Spleen (tissue), 7 donors: ENCODE data around the gene SLC39A1.

Experiments
- POLR2AphosphoS5 ChIP-seq, 3 donors: sonication (generic); formaldehyde crosslinking; IDR thresholded peaks; one replicate each; pipeline ENCODE4 v1.5.1; 2017; ENCODE audit warnings: antibody characterized with exemption in 3 of 3
- TF ChIP-seq, protein P1 (sequence below), 11 experiments: fragments of 200-600 bp in 7 of 11; fragments of 450-650 bp in 4 of 11; sonication (generic) in 4 of 11; IDR thresholded peaks in 8 of 11; conservative IDR thresholded peaks in 3 of 11; 1 replicate in 7 of 11; 2 replicates in 4 of 11; pipeline versions ENCODE4 v1.4.0 to v1.8.0; 2016 to 2021; ENCODE audit warnings: antibody characterized with exemption in 11 of 11, inconsistent platforms in 4 of 11, mild to moderate bottlenecking in 1 of 11
- donor health status: DM: no; HTN: no; CAD: no; lungs with moderate emphysema.
- donor health status: DM: no; HTN: no; CAD: no.
- donor health status: DM: no; HTN: no; CAD: no.

DNA sequence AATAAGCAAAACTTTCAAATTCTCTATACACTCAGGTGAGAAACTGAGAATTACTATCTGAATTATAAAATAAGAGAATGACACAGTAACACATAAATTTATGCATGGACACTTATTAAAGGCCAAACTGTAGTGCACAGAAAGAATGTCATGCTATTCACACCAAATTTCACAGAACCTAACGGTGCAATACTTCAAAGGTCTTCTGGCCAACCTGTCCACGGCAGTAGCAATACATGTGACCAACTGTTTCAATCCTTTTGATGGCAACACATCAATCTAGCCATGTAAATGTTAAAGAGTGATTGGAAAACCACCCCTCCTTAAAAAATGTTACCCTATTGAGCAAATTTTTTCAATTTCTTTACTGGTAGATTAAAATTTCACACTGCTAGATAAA lies 51.0 kb downstream of the SLC39A1 start:
- TF ChIP-seq, protein P1, sequence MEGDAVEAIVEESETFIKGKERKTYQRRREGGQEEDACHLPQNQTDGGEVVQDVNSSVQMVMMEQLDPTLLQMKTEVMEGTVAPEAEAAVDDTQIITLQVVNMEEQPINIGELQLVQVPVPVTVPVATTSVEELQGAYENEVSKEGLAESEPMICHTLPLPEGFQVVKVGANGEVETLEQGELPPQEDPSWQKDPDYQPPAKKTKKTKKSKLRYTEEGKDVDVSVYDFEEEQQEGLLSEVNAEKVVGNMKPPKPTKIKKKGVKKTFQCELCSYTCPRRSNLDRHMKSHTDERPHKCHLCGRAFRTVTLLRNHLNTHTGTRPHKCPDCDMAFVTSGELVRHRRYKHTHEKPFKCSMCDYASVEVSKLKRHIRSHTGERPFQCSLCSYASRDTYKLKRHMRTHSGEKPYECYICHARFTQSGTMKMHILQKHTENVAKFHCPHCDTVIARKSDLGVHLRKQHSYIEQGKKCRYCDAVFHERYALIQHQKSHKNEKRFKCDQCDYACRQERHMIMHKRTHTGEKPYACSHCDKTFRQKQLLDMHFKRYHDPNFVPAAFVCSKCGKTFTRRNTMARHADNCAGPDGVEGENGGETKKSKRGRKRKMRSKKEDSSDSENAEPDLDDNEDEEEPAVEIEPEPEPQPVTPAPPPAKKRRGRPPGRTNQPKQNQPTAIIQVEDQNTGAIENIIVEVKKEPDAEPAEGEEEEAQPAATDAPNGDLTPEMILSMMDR (IDR thresholded peaks at IDR 0.05 in 8 of 11, conservative IDR thresholded peaks at IDR 0.05 in 3 of 11): no peak
- TF ChIP-seq POLR2AphosphoS5 (IDR thresholded peaks at IDR 0.05): no peak
